Activated naive CD8-positive, alpha-beta T cell treated with anti-CD3 and anti-CD28 coated beads, Interleukin-2, amount 50 U/mL, for 24 hours (primary cell): ENCODE data around the gene ZNF214.
"Not testable (repeated sequence)": the region's sequence is repeated elsewhere in the genome, so short reads cannot be mapped to it uniquely, and the experiment has no call there.

Experiments used
- ATAC-seq: fragments of 150-1000 bp; cut with Tn5 transposase; one replicate; pipeline ENCODE4 v1.10.0; 2021
- DNase-seq: peaks from one replicate; pipeline ENCODE4 v3.0.0; 2021
- H3K27ac Mint-ChIP-seq: one replicate; pipeline ENCODE4 v1.8.0; 2021; ENCODE audit warnings: mild to moderate bottlenecking, mixed read lengths
- H3K27me3 Mint-ChIP-seq: one replicate; pipeline ENCODE4 v1.8.0; 2021; ENCODE audit warnings: mixed read lengths
- H3K36me3 Mint-ChIP-seq: one replicate; pipeline ENCODE4 v1.8.0; 2021; ENCODE audit warnings: low read depth, mixed read lengths
- H3K4me1 Mint-ChIP-seq: one replicate; pipeline ENCODE4 v1.8.0; 2021; ENCODE audit warnings: mixed read lengths
- H3K4me3 Mint-ChIP-seq: one replicate; pipeline ENCODE4 v1.8.0; 2021; ENCODE audit warnings: mild to moderate bottlenecking, moderate library complexity, mixed read lengths
- H3K9me3 Mint-ChIP-seq: one replicate; pipeline ENCODE4 v1.8.0; 2021; ENCODE audit warnings: mixed read lengths

Gene ZNF214

GRCh38 chr11:7016011-7016410, 4.1 kb downstream of the ZNF214 start:
- Mint-ChIP-seq H3K27me3 (peaks cover 26% of the 10 kb centered on the region), H3K4me3 (no peak overlapping the region), H3K4me1 (peaks cover 2% of the 10 kb centered on the region), H3K9me3 (no peaks in the 10 kb centered on the region), H3K27ac (no peak overlapping the region), H3K36me3 (no peaks in the 10 kb centered on the region)
- DNase-seq (no peak), ATAC-seq (no peak)

- DNase-seq (no peak), ATAC-seq (no peak)
- H3K27ac Mint-ChIP-seq, result no peak overlapping the region
- no peaks in the 10 kb centered on the region for H3K36me3 Mint-ChIP-seq
- no peaks in the 10 kb centered on the region for H3K9me3 Mint-ChIP-seq
- H3K4me1 Mint-ChIP-seq, result no peaks in the 10 kb centered on the region
- peaks cover 10% of the 10 kb centered on the region for H3K27me3 Mint-ChIP-seq
- no peak overlapping the region for H3K4me3 Mint-ChIP-seq
Observed at GRCh38 chr11:7014118-7014517, 6.0 kb downstream of the ZNF214 start.

- Mint-ChIP-seq H3K27me3 (peaks cover 10% of the 10 kb centered on the region), H3K36me3 (no peaks in the 10 kb centered on the region), H3K4me1 (no peaks in the 10 kb centered on the region), H3K27ac (no peak overlapping the region), H3K9me3 (no peaks in the 10 kb centered on the region), H3K4me3 (no peak overlapping the region)
- DNase-seq, result no peak
- no peak for ATAC-seq
Observed at GRCh38 chr11:7004482-7004881, 15.7 kb downstream of the ZNF214 start.

- no peak overlapping the region for H3K27ac Mint-ChIP-seq
- no peaks in the 10 kb centered on the region for H3K4me1 Mint-ChIP-seq
- no peaks in the 10 kb centered on the region for H3K9me3 Mint-ChIP-seq
- ATAC-seq, result no peak
- no peak for DNase-seq
- H3K27me3 Mint-ChIP-seq, result peaks cover 11% of the 10 kb centered on the region
- H3K36me3 Mint-ChIP-seq, result no peaks in the 10 kb centered on the region
- no peak overlapping the region for H3K4me3 Mint-ChIP-seq
Observed at GRCh38 chr11:6995703-6996102, 24.4 kb downstream of the ZNF214 start.

GRCh38 chr11:6992457-6993417, 27.4 kb downstream of the ZNF214 start:
- Mint-ChIP-seq H3K4me3 (no peak overlapping the region), H3K36me3 (no peaks in the 10 kb centered on the region), H3K27me3 (peaks cover 5% of the 10 kb centered on the region), H3K4me1 (no peaks in the 10 kb centered on the region), H3K9me3 (no peaks in the 10 kb centered on the region), H3K27ac (no peak overlapping the region)
- ATAC-seq (no peak), DNase-seq (no peak)

GRCh38 chr11:6992026-6992425, 28.1 kb downstream of the ZNF214 start:
- DNase-seq, result no peak
- Mint-ChIP-seq H3K36me3 (no peaks in the 10 kb centered on the region), H3K9me3 (no peaks in the 10 kb centered on the region), H3K4me3 (no peak overlapping the region), H3K4me1 (no peaks in the 10 kb centered on the region), H3K27me3 (peaks cover 5% of the 10 kb centered on the region), H3K27ac (no peak overlapping the region)
- no peak for ATAC-seq

- DNase-seq, result no peak
- no peak overlapping the region for H3K4me3 Mint-ChIP-seq
- no peaks in the 10 kb centered on the region for H3K9me3 Mint-ChIP-seq
- H3K27ac Mint-ChIP-seq, result no peak overlapping the region
- H3K4me1 Mint-ChIP-seq, result no peaks in the 10 kb centered on the region
- ATAC-seq, result no peak
- H3K27me3 Mint-ChIP-seq, result peaks cover 5% of the 10 kb centered on the region
- no peaks in the 10 kb centered on the region for H3K36me3 Mint-ChIP-seq
Observed at GRCh38 chr11:6991227-6991626, 28.9 kb downstream of the ZNF214 start.

- Mint-ChIP-seq H3K4me1 (no peaks in the 10 kb centered on the region), H3K36me3 (no peaks in the 10 kb centered on the region), H3K4me3 (no peak overlapping the region), H3K27me3 (no peaks in the 10 kb centered on the region), H3K27ac (no peak overlapping the region), H3K9me3 (no peaks in the 10 kb centered on the region)
- no peak for DNase-seq
- no peak for ATAC-seq
Observed at GRCh38 chr11:6988506-6988905, 31.6 kb downstream of the ZNF214 start.

GRCh38 chr11:6986487-6986886, 33.7 kb downstream of the ZNF214 start:
- no peaks in the 10 kb centered on the region for H3K9me3 Mint-ChIP-seq
- no peak overlapping the region for H3K4me3 Mint-ChIP-seq
- H3K4me1 Mint-ChIP-seq, result no peaks in the 10 kb centered on the region
- no peak for ATAC-seq
- H3K27me3 Mint-ChIP-seq, result peaks cover 2% of the 10 kb centered on the region
- H3K27ac Mint-ChIP-seq, result no peak overlapping the region
- no peaks in the 10 kb centered on the region for H3K36me3 Mint-ChIP-seq
- DNase-seq, result no peak

- Mint-ChIP-seq H3K4me1 (no peaks in the 10 kb centered on the region), H3K9me3 (no peaks in the 10 kb centered on the region), H3K4me3 (no peak overlapping the region), H3K27me3 (peaks cover 3% of the 10 kb centered on the region), H3K27ac (no peak overlapping the region), H3K36me3 (no peaks in the 10 kb centered on the region)
- no peak for DNase-seq
- ATAC-seq, result no peak
Observed at GRCh38 chr11:6979365-6979764, 40.8 kb downstream of the ZNF214 start.

GRCh38 chr11:6969854-6970253, 50.3 kb downstream of the ZNF214 start:
- H3K27me3 Mint-ChIP-seq, H3K4me3 Mint-ChIP-seq, H3K27ac Mint-ChIP-seq, ATAC-seq, H3K36me3 Mint-ChIP-seq, H3K4me1 Mint-ChIP-seq, DNase-seq: not testable (repeated sequence)
- H3K9me3 Mint-ChIP-seq, result peaks cover 18% of the 10 kb centered on the region

- no peaks in the 10 kb centered on the region for H3K36me3 Mint-ChIP-seq
- peaks cover 18% of the 10 kb centered on the region for H3K9me3 Mint-ChIP-seq
- H3K4me3 Mint-ChIP-seq, result no peak overlapping the region
- no peak overlapping the region for H3K27ac Mint-ChIP-seq
- DNase-seq (no peak), ATAC-seq (no peak)
- H3K4me1 Mint-ChIP-seq, result no peaks in the 10 kb centered on the region
- peaks cover 6% of the 10 kb centered on the region for H3K27me3 Mint-ChIP-seq
Observed at GRCh38 chr11:6968816-6969215, 51.3 kb downstream of the ZNF214 start.

GRCh38 chr11:6962673-6963072, 57.5 kb downstream of the ZNF214 start:
- Mint-ChIP-seq H3K27me3 (peaks cover under 1% of the 10 kb centered on the region), H3K9me3 (peaks cover 10% of the 10 kb centered on the region), H3K27ac (no peak overlapping the region), H3K4me1 (no peaks in the 10 kb centered on the region), H3K36me3 (no peaks in the 10 kb centered on the region), H3K4me3 (no peak overlapping the region)
- ATAC-seq (no peak), DNase-seq (no peak)

- Mint-ChIP-seq H3K4me1 (no peaks in the 10 kb centered on the region), H3K27ac (no peak overlapping the region), H3K9me3 (peaks cover 5% of the 10 kb centered on the region), H3K27me3 (no peaks in the 10 kb centered on the region), H3K4me3 (no peak overlapping the region), H3K36me3 (no peaks in the 10 kb centered on the region)
- no peak for ATAC-seq
- DNase-seq, result no peak
Observed at GRCh38 chr11:6962141-6962540, 58.0 kb downstream of the ZNF214 start.

GRCh38 chr11:6954248-6954647, 65.9 kb downstream of the ZNF214 start:
- DNase-seq, H3K27ac Mint-ChIP-seq: not testable (repeated sequence)

More at GRCh38 chr11:6954248-6954647, 65.9 kb downstream of the ZNF214 start:
- H3K36me3 Mint-ChIP-seq, ATAC-seq, H3K4me1 Mint-ChIP-seq, H3K9me3 Mint-ChIP-seq, H3K27me3 Mint-ChIP-seq, H3K4me3 Mint-ChIP-seq: not testable (repeated sequence)
